NCI-H1105 (cell line): ENCODE measurements around the gene SKA3.

Experiments used
- DNase-seq: peaks from one replicate; lab custom pipeline; 2025; lab: John Stamatoyannopoulos, UW

Gene SKA3

DNA sequence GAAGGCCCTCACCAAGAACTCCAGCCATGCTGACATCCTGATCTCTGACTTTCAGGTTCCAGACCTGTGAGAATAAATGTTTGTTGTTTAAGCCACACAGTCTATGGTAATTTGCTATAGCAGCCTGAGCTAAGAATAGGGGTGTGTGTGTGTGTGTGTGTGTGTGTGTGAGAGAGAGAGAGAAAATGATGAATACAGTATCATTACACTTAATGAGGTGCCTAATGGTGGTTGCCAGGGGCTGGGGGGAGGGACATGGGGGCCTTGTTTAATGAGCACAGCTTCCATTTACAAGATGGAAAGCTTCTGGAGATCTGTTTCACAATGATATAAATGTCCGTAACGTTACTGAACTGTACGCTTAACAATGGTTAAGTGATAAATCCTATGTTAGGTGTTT is 61.1 kb downstream of the SKA3 start:
- no peak for DNase-seq

DNA sequence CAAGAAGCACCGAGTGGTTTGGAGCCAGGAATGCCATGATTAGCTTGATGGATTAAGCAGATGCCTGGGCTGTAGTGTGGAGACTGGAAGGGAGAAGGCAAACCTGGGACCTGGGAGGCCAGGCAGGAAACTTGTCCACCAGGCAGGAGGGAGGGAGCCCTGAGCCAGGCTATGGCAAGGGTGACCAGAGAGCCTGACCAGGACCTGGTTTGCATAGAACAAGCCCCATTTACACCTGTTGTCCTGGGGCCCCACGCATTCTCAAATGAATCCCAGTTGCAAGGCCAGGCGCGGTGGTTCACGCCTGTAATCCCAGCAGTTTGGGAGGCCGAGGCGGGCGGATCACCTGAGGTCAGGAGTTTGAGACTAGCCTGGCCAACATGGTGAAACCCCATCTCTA is 64.8 kb downstream of the SKA3 start:
- no peak for DNase-seq

DNA sequence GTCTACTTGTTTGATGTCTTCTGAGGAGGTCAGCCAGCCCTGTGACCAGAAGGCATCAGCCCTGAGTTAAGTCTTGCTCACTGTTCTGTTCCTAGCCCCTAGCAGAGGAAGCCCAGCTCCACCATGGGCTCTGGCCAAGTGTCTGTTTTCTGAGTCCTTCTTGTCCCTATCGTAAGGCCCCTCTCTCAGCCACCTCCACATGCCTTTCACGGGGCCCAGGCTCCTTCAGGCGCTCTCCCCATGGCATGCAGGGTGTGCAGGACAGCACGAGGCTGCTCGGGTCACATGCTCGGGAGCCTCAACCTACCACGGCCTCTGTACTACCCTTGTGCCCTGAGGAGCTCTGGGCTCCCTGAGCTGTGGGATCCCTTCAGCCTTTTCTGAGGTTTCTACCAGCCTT is 67.2 kb downstream of the SKA3 start:
- no peak for DNase-seq

DNA sequence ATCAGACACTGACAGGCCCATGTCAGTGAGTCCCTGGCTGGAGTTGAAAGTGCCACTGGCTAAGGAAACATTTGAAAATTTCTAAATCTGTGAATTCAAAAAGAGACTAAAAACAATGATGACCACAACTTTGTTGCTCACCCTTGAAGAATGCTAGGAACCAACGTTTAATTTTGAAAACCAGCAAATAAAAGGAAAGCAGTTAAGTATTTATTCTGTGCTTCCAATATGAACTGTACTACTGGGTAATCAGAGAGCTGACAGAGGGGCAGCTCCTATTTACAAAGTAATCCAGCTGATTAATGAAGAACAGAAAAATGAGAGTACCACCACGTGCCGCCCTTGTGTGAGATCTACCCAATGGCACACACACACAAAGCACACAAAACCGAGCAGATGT is 70.3 kb downstream of the SKA3 start:
- DNase-seq = no peak

DNA sequence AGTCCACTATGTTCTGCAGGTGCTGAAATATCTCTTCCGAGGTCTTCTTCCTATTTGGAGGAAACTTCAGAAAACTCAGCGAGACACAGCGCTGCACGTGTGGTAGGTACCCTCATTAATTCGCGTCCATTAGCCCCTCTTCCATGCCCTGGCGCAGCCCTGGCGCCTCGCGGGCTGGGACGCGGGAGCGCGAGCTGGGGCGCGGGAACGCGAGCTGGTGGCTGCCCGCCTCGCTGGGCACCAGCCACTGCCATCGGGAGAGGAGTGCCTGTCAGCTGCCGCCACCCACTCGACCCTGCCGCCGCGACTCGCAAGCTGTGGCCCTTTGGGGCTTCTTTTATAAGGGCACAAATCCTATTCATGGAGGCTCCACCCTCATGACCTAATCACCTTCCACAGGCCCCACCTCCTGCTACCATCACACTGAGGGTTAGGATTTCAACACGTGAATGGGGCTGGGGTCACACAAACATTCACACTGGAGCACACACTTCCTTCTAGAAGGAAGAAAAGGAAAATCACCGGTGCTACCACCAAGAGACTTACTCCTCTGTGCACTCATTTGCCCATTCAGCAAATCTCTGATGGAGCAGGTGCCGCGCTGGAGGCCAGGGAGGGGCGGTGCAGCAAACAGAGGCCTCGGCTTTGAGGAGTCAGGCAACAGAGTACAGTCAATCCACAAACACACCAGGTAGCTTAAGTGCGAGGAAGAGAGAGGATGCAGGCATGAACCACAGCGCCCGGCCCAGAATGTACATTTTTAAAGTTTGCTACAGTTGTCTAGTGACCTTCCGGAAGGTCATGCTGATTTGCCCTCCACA is 71.9 kb downstream of the SKA3 start:
- DNase-seq = no peak
